ENCODE measurements around the gene MAP4K4. TPM values are rescaled to one million over a fixed set of nuclear protein-coding genes. Genes with fewer than 3 reads are reported as not detected.

MAP4K4 gene
- total and polyA plus RNA-seq, 9 donors: 62.3 to 153 (median 133) TPM

DNA sequence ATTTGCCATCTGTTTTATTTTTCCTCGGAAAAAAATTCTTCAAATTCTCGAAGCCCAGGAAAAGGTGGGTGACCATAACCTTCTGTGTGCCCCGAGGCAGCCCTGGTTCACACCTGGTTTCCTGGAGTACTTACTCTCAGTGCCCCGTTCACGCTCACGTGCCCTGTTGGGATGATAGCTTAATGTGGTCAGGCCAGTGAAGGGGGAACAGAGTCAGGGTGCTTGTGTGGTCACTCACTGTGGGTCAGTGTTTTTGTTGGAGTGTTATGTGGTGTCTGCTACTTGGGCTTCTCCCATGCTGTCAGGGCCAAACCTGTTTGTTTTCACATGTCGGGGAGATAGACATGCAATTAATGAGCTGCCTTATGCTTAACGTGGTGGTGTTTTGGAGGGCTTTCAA lies 78.1 kb downstream of the MAP4K4 start:
- no peak for DNase-seq
- H3K4me1 ChIP-seq (ENCODE audit: control insufficient read depth, insufficient read depth, low read length): peaks cover 22% of the 10 kb centered on the region

DNA sequence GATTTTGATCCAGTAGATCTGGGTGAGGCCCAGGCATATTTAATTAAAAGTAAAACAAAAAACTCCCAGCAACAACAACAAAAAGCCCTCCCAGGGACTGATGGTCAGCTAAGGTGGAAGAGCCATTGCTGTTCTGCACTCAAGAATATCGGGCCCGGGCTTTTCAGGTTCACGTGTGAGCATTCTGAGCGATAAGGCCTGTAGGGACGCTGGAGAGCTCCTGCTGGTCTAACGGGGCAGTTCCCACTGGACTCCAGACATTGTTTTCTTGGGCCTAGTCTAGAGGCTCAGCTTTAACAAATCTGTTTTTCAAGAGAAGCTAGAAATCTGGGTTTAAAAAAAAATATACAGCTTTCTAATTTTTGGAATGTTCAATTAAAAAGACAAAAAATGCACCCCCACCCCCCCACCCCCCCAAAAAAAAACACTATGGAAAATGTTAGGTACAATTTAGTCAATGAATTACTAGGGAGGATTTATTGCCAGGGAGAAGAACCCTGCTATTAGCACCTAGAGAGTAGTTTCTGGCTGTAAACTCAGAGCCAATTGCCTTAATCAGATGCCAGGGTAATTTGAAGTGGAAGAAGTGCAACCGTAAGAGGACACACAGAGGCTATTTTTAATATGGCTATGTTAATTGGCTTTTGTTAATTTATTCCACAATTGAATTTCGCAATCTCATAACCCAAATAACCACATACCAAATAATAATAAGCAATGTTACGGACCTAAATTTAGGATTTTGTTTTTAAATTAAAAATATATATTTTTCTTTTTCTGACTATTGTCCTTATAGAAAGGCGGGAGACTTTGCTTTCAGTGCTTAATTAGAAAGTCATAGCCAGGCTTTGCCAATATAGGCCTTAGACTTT lies 78.9 kb downstream of the MAP4K4 start:
- peaks cover 19% of the 10 kb centered on the region for H3K4me1 ChIP-seq (ENCODE audit: control insufficient read depth, insufficient read depth, low read length)
- H3K27ac ChIP-seq (ENCODE audit: low read length): no peak overlapping the region
- no peaks in the 10 kb centered on the region for H3K36me3 ChIP-seq (ENCODE audit: control insufficient read depth, insufficient read depth, low read length)
- 39% methylated on average over 6 of the region's 10 CpGs for WGBS (ENCODE audit: insufficient coverage)
- no peak overlapping the region for H3K4me3 ChIP-seq (ENCODE audit: low read length)
- no peak for DNase-seq
- H3K27me3 ChIP-seq (ENCODE audit: control insufficient read depth, insufficient read depth, low read length): no peaks in the 10 kb centered on the region
- H3K9me3 ChIP-seq (replicated peaks; ENCODE audit: control insufficient read depth, low read depth, low read length): no peaks in the 10 kb centered on the region

More for the DNA sequence above, 78.1 kb downstream of the MAP4K4 start:
- Histone ChIP-seq H3K4me3 (ENCODE audit: low read length) (no peak overlapping the region), H3K27me3 (ENCODE audit: control insufficient read depth, insufficient read depth, low read length) (no peaks in the 10 kb centered on the region), H3K9me3 (replicated peaks; ENCODE audit: control insufficient read depth, low read depth, low read length) (no peaks in the 10 kb centered on the region), H3K27ac (ENCODE audit: low read length) (no peak overlapping the region), H3K36me3 (ENCODE audit: control insufficient read depth, insufficient read depth, low read length) (no peaks in the 10 kb centered on the region)
- WGBS (ENCODE audit: insufficient coverage): 67% methylated on average over 3 of the region's 8 CpGs

GRCh38 chr2:101777337-101777736 lies 79.8 kb downstream of the MAP4K4 start:
- no peaks in the 10 kb centered on the region for H3K9me3 ChIP-seq (replicated peaks; ENCODE audit: control insufficient read depth, low read depth, low read length)
- H3K36me3 ChIP-seq (ENCODE audit: control insufficient read depth, insufficient read depth, low read length): no peaks in the 10 kb centered on the region
- WGBS (ENCODE audit: insufficient coverage): 92% methylated on average over 7 of the region's 11 CpGs
- no peak for DNase-seq
- H3K27ac ChIP-seq (ENCODE audit: low read length): no peak overlapping the region
- no peak overlapping the region for H3K4me3 ChIP-seq (ENCODE audit: low read length)
- H3K27me3 ChIP-seq (ENCODE audit: control insufficient read depth, insufficient read depth, low read length): no peaks in the 10 kb centered on the region
- H3K4me1 ChIP-seq (ENCODE audit: control insufficient read depth, insufficient read depth, low read length): peaks cover 21% of the 10 kb centered on the region

DNA sequence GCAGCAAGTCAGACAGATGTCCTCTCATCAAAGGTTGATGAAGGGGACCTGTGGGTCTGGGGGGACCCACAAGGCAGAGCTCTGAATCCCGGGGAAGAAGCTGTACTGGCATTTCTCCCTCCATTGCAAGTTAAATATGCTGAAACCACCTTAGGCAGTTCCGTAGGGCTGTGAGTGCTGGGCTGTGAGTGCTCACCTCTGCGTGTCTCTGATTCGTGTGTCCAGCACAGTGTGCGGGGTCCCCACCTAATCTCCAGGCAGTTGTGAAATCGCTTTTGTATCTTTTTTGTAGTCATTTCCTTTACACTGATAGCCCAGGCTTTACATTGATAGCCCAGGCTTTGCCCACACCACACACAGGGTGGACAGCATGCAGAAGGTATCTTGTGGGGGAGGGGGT lies 80.6 kb downstream of the MAP4K4 start:
- no peaks in the 10 kb centered on the region for H3K27me3 ChIP-seq (ENCODE audit: control insufficient read depth, insufficient read depth, low read length)
- DNase-seq: no peak
- H3K4me3 ChIP-seq (ENCODE audit: low read length): no peak overlapping the region
- H3K27ac ChIP-seq (ENCODE audit: low read length): no peak overlapping the region
- no peaks in the 10 kb centered on the region for H3K36me3 ChIP-seq (ENCODE audit: control insufficient read depth, insufficient read depth, low read length)
- 52% methylated on average over 4 of the region's 6 CpGs for WGBS (ENCODE audit: insufficient coverage)
- H3K9me3 ChIP-seq (replicated peaks; ENCODE audit: control insufficient read depth, low read depth, low read length): no peaks in the 10 kb centered on the region
- H3K4me1 ChIP-seq (ENCODE audit: control insufficient read depth, insufficient read depth, low read length): peaks cover 22% of the 10 kb centered on the region

GRCh38 chr2:101779190-101779589 lies 81.7 kb downstream of the MAP4K4 start:
- no peak overlapping the region for H3K27ac ChIP-seq (ENCODE audit: low read length)
- DNase-seq: no peak
- no peak overlapping the region for H3K4me3 ChIP-seq (ENCODE audit: low read length)
- no peaks in the 10 kb centered on the region for H3K36me3 ChIP-seq (ENCODE audit: control insufficient read depth, insufficient read depth, low read length)
- H3K9me3 ChIP-seq (replicated peaks; ENCODE audit: control insufficient read depth, low read depth, low read length): no peaks in the 10 kb centered on the region
- H3K27me3 ChIP-seq (ENCODE audit: control insufficient read depth, insufficient read depth, low read length): no peaks in the 10 kb centered on the region
- WGBS (ENCODE audit: insufficient coverage): no CpG with 5 or more reads among the region's 1 CpG
- peaks cover 22% of the 10 kb centered on the region for H3K4me1 ChIP-seq (ENCODE audit: control insufficient read depth, insufficient read depth, low read length)

- peaks cover 22% of the 10 kb centered on the region for H3K4me1 ChIP-seq (ENCODE audit: control insufficient read depth, insufficient read depth, low read length)
Observed at GRCh38 chr2:101779656-101780055, 82.1 kb downstream of the MAP4K4 start.

GRCh38 chr2:101781326-101781725 lies 83.8 kb downstream of the MAP4K4 start:
- Histone ChIP-seq H3K4me3 (ENCODE audit: low read length) (no peak overlapping the region), H3K4me1 (ENCODE audit: control insufficient read depth, insufficient read depth, low read length) (peaks cover 16% of the 10 kb centered on the region), H3K27me3 (ENCODE audit: control insufficient read depth, insufficient read depth, low read length) (no peaks in the 10 kb centered on the region), H3K9me3 (replicated peaks; ENCODE audit: control insufficient read depth, low read depth, low read length) (no peaks in the 10 kb centered on the region), H3K36me3 (ENCODE audit: control insufficient read depth, insufficient read depth, low read length) (no peaks in the 10 kb centered on the region), H3K27ac (ENCODE audit: low read length) (no peak overlapping the region)
- 63% methylated on average over 1 of the region's 4 CpGs for WGBS (ENCODE audit: insufficient coverage)
- no peak for DNase-seq

More at GRCh38 chr2:101779656-101780055, 82.1 kb downstream of the MAP4K4 start:
- H3K27ac ChIP-seq (ENCODE audit: low read length): no peak overlapping the region
- H3K4me3 ChIP-seq (ENCODE audit: low read length): no peak overlapping the region
- no peaks in the 10 kb centered on the region for H3K36me3 ChIP-seq (ENCODE audit: control insufficient read depth, insufficient read depth, low read length)
- no peaks in the 10 kb centered on the region for H3K27me3 ChIP-seq (ENCODE audit: control insufficient read depth, insufficient read depth, low read length)
- DNase-seq: no peak
- H3K9me3 ChIP-seq (replicated peaks; ENCODE audit: control insufficient read depth, low read depth, low read length): no peaks in the 10 kb centered on the region
- WGBS (ENCODE audit: insufficient coverage): 60% methylated on average over 1 of the region's 3 CpGs

DNA sequence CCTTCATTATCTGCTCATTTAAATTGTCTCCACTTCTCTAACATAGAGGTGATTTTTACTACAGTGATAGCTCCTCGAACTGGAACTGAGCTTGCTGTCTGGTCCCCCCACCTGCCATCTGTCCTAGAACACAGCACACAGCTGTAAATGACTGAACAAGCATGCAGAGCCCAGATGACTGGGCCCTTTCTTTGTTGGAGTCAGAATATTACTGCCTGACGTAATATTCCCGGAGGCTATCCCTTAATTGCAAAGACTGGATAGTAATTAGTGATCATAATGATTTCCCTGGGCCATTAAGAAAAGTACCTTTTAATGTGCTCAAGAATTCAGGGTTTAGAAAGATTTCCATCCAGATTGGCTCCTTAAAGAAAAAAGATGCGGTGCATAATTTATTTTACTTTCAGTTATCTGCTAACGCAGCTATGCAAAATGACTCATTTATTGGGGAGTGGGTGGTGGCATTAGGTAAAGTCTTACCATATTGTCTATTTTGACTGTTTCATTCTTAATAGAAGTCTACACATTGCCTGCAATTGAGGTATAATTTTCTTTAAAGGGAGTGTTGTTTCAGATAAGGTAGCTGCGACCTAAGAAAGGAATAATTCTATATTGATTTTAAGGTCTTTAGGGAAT lies 84.4 kb downstream of the MAP4K4 start:
- WGBS (ENCODE audit: insufficient coverage): 40% methylated on average over 1 of the region's 6 CpGs
- Histone ChIP-seq H3K27me3 (ENCODE audit: control insufficient read depth, insufficient read depth, low read length) (no peaks in the 10 kb centered on the region), H3K27ac (ENCODE audit: low read length) (no peak overlapping the region), H3K36me3 (ENCODE audit: control insufficient read depth, insufficient read depth, low read length) (no peaks in the 10 kb centered on the region), H3K4me1 (ENCODE audit: control insufficient read depth, insufficient read depth, low read length) (peaks cover 16% of the 10 kb centered on the region), H3K4me3 (ENCODE audit: low read length) (no peak overlapping the region), H3K9me3 (replicated peaks; ENCODE audit: control insufficient read depth, low read depth, low read length) (no peaks in the 10 kb centered on the region)
- no peak for DNase-seq

GRCh38 chr2:101782427-101782792 lies 84.9 kb downstream of the MAP4K4 start:
- Histone ChIP-seq H3K4me1 (ENCODE audit: control insufficient read depth, insufficient read depth, low read length) (peaks cover 18% of the 10 kb centered on the region), H3K27me3 (ENCODE audit: control insufficient read depth, insufficient read depth, low read length) (no peaks in the 10 kb centered on the region)
- WGBS (ENCODE audit: insufficient coverage): 96% methylated on average over 4 of the region's 5 CpGs

DNA sequence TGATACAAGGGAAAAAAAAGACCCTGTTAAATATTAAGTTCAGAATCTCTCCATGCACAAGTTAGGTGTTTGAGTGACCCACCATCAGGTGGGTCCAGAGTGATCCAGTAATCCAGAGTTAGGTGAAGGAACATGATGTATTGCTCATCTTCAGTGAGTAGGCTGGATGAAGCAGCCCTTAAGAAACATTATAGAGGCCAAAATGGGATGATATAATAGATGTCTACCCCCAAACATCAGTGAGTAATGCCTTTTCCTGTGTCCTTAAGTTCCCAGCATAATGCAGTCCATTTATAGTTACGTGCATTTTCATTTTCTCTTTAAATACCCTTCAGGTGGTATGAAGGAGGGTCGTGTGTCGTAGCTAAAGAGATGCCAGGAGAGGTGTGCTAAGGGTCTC lies 89.6 kb downstream of the MAP4K4 start:
- Histone ChIP-seq H3K4me1 (ENCODE audit: control insufficient read depth, insufficient read depth, low read length) (peaks cover 17% of the 10 kb centered on the region), H3K4me3 (ENCODE audit: low read length) (no peak overlapping the region), H3K27me3 (ENCODE audit: control insufficient read depth, insufficient read depth, low read length) (no peaks in the 10 kb centered on the region), H3K36me3 (ENCODE audit: control insufficient read depth, insufficient read depth, low read length) (no peaks in the 10 kb centered on the region), H3K27ac (ENCODE audit: low read length) (no peak overlapping the region), H3K9me3 (replicated peaks; ENCODE audit: control insufficient read depth, low read depth, low read length) (no peaks in the 10 kb centered on the region)
- no CpG with 5 or more reads among the region's 3 CpGs for WGBS (ENCODE audit: insufficient coverage)
- no peak for DNase-seq

More at GRCh38 chr2:101782427-101782792, 84.9 kb downstream of the MAP4K4 start:
- Histone ChIP-seq H3K9me3 (replicated peaks; ENCODE audit: control insufficient read depth, low read depth, low read length) (no peaks in the 10 kb centered on the region), H3K36me3 (ENCODE audit: control insufficient read depth, insufficient read depth, low read length) (no peaks in the 10 kb centered on the region), H3K27ac (ENCODE audit: low read length) (no peak overlapping the region), H3K4me3 (ENCODE audit: low read length) (no peak overlapping the region)
- no peak for DNase-seq
